Spleen (tissue), 11 donors: ENCODE data around the gene PDE4B. TPM values are rescaled to one million over a fixed set of nuclear protein-coding genes. Genes with fewer than 3 reads are reported as not detected.

Source experiments
- DNase-seq: peaks from one replicate; pipeline ENCODE4 v3.0.0-alpha.2; 2020
- H3K27ac ChIP-seq, 8 donors: fragments of 200-600 bp; sonication (generic) in 7 of 8; 1 replicate in 4 of 8; 2 replicates in 4 of 8; pipeline versions ENCODE4 v1.5.0 to v1.8.0; 2016 to 2021; ENCODE audit warnings: inconsistent platforms in 4 of 8, mild to moderate bottlenecking in 4 of 8, moderate library complexity in 1 of 8
- H3K27me3 ChIP-seq, 7 donors: fragments of 200-600 bp; sonication (generic) in 6 of 7; replicated peaks in 1 of 7; 1 replicate in 4 of 7; 2 replicates in 3 of 7; pipeline versions ENCODE4 v1.5.0 to v1.8.0; 2016 to 2021; ENCODE audit warnings: inconsistent platforms in 3 of 7, mild to moderate bottlenecking in 1 of 7
- H3K36me3 ChIP-seq, 6 donors: fragments of 200-600 bp; sonication (generic) in 5 of 6; 1 replicate in 4 of 6; 2 replicates in 2 of 6; pipeline versions ENCODE4 v1.5.0 to v1.8.0; 2016 to 2021; ENCODE audit warnings: inconsistent platforms in 2 of 6
- H3K4me1 ChIP-seq, 6 donors: fragments of 200-600 bp; sonication (generic) in 5 of 6; 1 replicate in 3 of 6; 2 replicates in 3 of 6; pipeline versions ENCODE4 v1.5.0 to v1.8.0; 2016 to 2021; ENCODE audit warnings: inconsistent platforms in 3 of 6
- H3K4me3 ChIP-seq, 8 donors: fragments of 200-600 bp; sonication (generic) in 7 of 8; 1 replicate in 4 of 8; 2 replicates in 4 of 8; pipeline versions ENCODE4 v1.5.0 to v1.8.0; 2016 to 2021; ENCODE audit warnings: inconsistent platforms in 4 of 8, mild to moderate bottlenecking in 4 of 8, moderate library complexity in 2 of 8
- H3K9me3 ChIP-seq, 8 donors: fragments of 200-600 bp; sonication (generic) in 7 of 8; 1 replicate in 4 of 8; 2 replicates in 4 of 8; pipeline versions ENCODE4 v1.5.0 to v1.8.0; 2016 to 2021; ENCODE audit warnings: inconsistent platforms in 4 of 8
- POLR2A ChIP-seq, 3 donors: fragments of 450-650 bp; IDR thresholded peaks; one replicate each; pipeline ENCODE4 v1.5.1; 2017; ENCODE audit warnings: antibody characterized with exemption in 3 of 3, mild to moderate bottlenecking in 1 of 3
- POLR2AphosphoS5 ChIP-seq, 3 donors: sonication (generic); formaldehyde crosslinking; IDR thresholded peaks; one replicate each; pipeline ENCODE4 v1.5.1; 2017; ENCODE audit warnings: antibody characterized with exemption in 3 of 3
- WGBS, 5 donors: extraction: QIAGEN DNeasy Blood & Tissue Kit in 3 of 5; methylation state at CpG; one replicate each; pipeline versions ENCODE4 v1.1.5 to v1.1.7; 2013 to 2018; 5-methylcytosine and 5-hydroxymethylcytosine counted together
- intact Hi-C: fragments of 100-400 bp; cut with DNase I; formaldehyde crosslinking; loops from one replicate; pipeline ENCODE4 v1.15.0; 2023; ENCODE audit warnings: low total_unique reads
- polyA plus RNA-seq, 3 donors: library from polyadenylated mRNA; stranded (reverse); fragments of 200-250 nt; gene quantifications; one replicate each; pipeline ENCODE4 v1.2.1, GENCODE V29; 2013
- total RNA-seq, 7 donors: library from RNA; depleted of rRNA in 3 of 7; stranded (reverse); fragments of >200 nt in 3 of 7; fragmentation: NEBNext Ultra II Directional in 4 of 7; extraction: Animal tissue kit (Norgen Biotek cat#: 25700) in 4 of 7; gene quantifications; one replicate each; pipeline versions ENCODE4 v1.1.0 to v1.2.1, GENCODE V29; 2016 to 2021
- TF ChIP-seq, protein P1 (sequence below), 11 experiments: fragments of 200-600 bp in 7 of 11; fragments of 450-650 bp in 4 of 11; sonication (generic) in 4 of 11; IDR thresholded peaks in 8 of 11; conservative IDR thresholded peaks in 3 of 11; 1 replicate in 7 of 11; 2 replicates in 4 of 11; pipeline versions ENCODE4 v1.4.0 to v1.8.0; 2016 to 2021; ENCODE audit warnings: antibody characterized with exemption in 11 of 11, inconsistent platforms in 4 of 11, mild to moderate bottlenecking in 1 of 11
- donor health status: healthy with polysubstance abuse.
- donor health status: DM: no; HTN: no; CAD: no; lungs with moderate emphysema.
- donor health status: DM: no; HTN: no; CAD: no.
- donor health status: Bipolar disorder and iron deficiency.
- donor health status: healthy.
- donor health status: DM: no; HTN: no; CAD: no.
- donor health status: DM: yes; HTN: yes; CAD: no.

The PDE4B gene
- total and polyA plus RNA-seq, 10 donors, result 12.6 to 88.2 (median 51.9) TPM

DNA sequence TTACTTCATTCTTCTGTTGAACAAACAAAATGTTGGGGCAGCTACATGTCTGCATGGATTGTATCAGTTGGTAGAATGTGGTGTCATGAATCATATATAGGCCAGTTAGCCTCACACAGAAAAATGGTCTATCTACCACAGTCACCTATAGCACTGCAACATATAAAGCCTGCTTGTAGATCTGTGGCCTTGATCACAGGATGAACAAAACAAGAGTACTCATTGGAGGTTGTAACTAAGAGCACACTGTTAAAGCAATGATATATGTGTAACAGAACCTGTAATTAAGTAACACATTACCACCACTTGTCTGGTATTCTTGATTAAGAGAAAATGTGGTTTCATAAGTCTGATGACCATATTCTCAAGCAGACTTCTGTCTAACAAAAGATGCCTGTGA is 573.9 kb downstream of the PDE4B start:
- intact Hi-C loops, result no loop called here
- Histone ChIP-seq H3K4me1 (peaks cover 21 to 87% (median 33%) of the 10 kb centered on the region in 6 donors), H3K27ac (peak overlapping the region in 4 of 8 donors; percentile 7 to 91 (median 32)), H3K4me3 (no peak overlapping the region), H3K9me3 (no peaks in the 10 kb centered on the region), H3K36me3 (peaks cover 0 to 99% (median 71%) of the 10 kb centered on the region in 6 donors), H3K27me3 (no peaks in the 10 kb centered on the region)
- TF ChIP-seq, protein P1, sequence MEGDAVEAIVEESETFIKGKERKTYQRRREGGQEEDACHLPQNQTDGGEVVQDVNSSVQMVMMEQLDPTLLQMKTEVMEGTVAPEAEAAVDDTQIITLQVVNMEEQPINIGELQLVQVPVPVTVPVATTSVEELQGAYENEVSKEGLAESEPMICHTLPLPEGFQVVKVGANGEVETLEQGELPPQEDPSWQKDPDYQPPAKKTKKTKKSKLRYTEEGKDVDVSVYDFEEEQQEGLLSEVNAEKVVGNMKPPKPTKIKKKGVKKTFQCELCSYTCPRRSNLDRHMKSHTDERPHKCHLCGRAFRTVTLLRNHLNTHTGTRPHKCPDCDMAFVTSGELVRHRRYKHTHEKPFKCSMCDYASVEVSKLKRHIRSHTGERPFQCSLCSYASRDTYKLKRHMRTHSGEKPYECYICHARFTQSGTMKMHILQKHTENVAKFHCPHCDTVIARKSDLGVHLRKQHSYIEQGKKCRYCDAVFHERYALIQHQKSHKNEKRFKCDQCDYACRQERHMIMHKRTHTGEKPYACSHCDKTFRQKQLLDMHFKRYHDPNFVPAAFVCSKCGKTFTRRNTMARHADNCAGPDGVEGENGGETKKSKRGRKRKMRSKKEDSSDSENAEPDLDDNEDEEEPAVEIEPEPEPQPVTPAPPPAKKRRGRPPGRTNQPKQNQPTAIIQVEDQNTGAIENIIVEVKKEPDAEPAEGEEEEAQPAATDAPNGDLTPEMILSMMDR (IDR thresholded peaks at IDR 0.05 in 8 of 11, conservative IDR thresholded peaks at IDR 0.05 in 3 of 11), result no peak
- TF ChIP-seq POLR2A (IDR thresholded peaks at IDR 0.05) (no peak), POLR2AphosphoS5 (IDR thresholded peaks at IDR 0.05) (no peak)
- DNase-seq, result no peak

DNA sequence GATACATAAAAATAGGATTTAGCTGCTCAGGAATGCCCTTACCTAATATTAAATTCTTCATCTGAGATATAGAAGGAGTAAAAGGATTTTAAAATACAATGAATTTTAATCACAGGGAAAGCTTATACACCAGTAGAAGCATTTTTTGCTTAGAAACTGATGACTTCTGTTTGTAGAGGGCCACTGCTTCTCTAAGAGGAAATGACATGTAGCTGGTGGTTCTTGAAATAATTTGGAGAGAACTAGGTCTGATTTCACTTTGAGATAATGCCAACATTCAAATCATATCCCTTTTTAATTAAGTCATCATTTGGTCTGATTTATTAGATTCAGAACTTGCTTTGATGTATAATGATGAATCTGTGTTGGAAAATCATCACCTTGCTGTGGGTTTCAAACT is 574.7 kb downstream of the PDE4B start:
- Histone ChIP-seq H3K4me1 (peaks cover 28 to 89% (median 40%) of the 10 kb centered on the region in 6 donors), H3K27ac (peak overlapping the region in 6 of 8 donors; percentile 1 to 91 (median 12)), H3K36me3 (peaks cover 0 to 99% (median 68%) of the 10 kb centered on the region in 6 donors), H3K9me3 (no peaks in the 10 kb centered on the region), H3K27me3 (no peaks in the 10 kb centered on the region), H3K4me3 (no peak overlapping the region)
- no peak for DNase-seq
- TF ChIP-seq POLR2AphosphoS5 (IDR thresholded peaks at IDR 0.05) (no peak), POLR2A (IDR thresholded peaks at IDR 0.05) (no peak)
- TF ChIP-seq, protein P1 (IDR thresholded peaks at IDR 0.05 in 8 of 11, conservative IDR thresholded peaks at IDR 0.05 in 3 of 11), result no peak
- intact Hi-C loops, result no loop called here

DNA sequence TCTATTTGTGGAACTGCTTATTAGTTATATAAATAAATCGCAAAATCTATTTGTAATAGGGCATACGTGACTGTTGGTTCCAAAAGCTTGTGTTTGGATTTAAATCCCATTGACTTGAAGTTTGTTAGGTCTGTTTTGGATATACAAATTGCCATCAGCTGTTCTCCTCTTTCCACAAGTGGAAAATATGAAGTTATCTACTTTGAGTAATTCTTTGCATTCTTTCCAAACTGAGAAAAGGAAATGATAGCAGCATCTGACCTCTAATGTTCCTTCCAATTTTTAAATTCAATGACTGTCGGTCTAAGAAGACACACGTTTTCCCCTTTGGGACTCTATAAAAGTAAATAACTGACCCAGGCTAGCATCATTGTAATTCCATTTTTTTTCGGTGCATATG is 575.6 kb downstream of the PDE4B start:
- TF ChIP-seq POLR2AphosphoS5 (IDR thresholded peaks at IDR 0.05) (no peak), POLR2A (IDR thresholded peaks at IDR 0.05) (no peak)
- TF ChIP-seq, protein P1 (IDR thresholded peaks at IDR 0.05 in 8 of 11, conservative IDR thresholded peaks at IDR 0.05 in 3 of 11), result no peak
- H3K27ac ChIP-seq, result peak overlapping the region in 3 of 8 donors; percentile 4 to 91 (median 49)
- peaks cover 0 to 99% (median 63%) of the 10 kb centered on the region in 6 donors for H3K36me3 ChIP-seq
- no peaks in the 10 kb centered on the region for H3K9me3 ChIP-seq
- peaks cover 36 to 94% (median 49%) of the 10 kb centered on the region in 6 donors for H3K4me1 ChIP-seq
- no peak overlapping the region for H3K4me3 ChIP-seq
- 76 to 89% (median 84%) methylated on average over 5 of the region's 5 CpGs for WGBS, 5 donors
- no peaks in the 10 kb centered on the region for H3K27me3 ChIP-seq
- DNase-seq, result no peak
- intact Hi-C loops, result no loop called here

DNA sequence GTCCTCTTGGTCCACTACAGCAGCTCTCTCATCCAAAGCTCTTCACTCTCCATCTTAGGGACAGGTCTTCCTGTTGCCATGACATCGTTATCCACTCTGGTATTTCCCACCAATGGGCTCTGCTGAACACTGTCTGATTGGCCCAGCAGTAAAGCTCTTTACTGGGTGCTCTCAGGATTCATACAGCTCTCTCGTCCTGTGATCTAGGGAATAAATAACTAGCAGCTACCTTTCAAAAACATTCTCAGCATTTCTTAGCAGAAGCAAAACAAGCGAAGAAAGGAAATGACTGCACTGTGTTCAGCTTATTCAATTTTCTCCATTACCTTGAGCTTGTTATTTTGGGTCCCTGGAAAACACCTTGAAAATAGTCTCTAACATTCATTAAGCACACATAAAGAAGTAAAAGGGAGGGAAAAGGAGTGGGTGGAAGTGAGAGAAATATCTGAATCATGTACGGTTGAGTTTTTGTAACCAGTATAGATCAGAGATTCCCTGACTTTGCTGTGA is 577.8 kb downstream of the PDE4B start:
- no peak overlapping the region for H3K4me3 ChIP-seq
- 51 to 62% (median 59%) methylated on average over 4 of the region's 4 CpGs for WGBS, 5 donors
- H3K9me3 ChIP-seq, result no peaks in the 10 kb centered on the region
- peaks cover 0 to 81% (median 50%) of the 10 kb centered on the region in 6 donors for H3K36me3 ChIP-seq
- DNase-seq, result no peak
- TF ChIP-seq POLR2AphosphoS5 (IDR thresholded peaks at IDR 0.05), result peak in 1 of 3 donors; percentile 25
- TF ChIP-seq, protein P1 (IDR thresholded peaks at IDR 0.05 in 8 of 11, conservative IDR thresholded peaks at IDR 0.05 in 3 of 11), result no peak
- intact Hi-C loops, result no loop called here
- peak overlapping the region; percentile 8 to 91 (median 68) for H3K27ac ChIP-seq
- H3K27me3 ChIP-seq, result no peaks in the 10 kb centered on the region
- peaks cover 57 to 97% (median 69%) of the 10 kb centered on the region in 6 donors for H3K4me1 ChIP-seq
